Mesenchymal stem cell (in vitro differentiated cells and primary cell): Measurements from ENCODE around the gene PRSS21.

Experiments used
- DNase-seq: peaks from one replicate; pipeline ENCODE4 v3.0.0-alpha.2; 2013
- H2AFZ ChIP-seq: one replicate; pipeline ENCODE4 v1.6.1; 2013; ENCODE audit warnings: low read depth, mild to moderate bottlenecking, control low read depth, inconsistent platforms, low read length, moderate library complexity
- H2AK5ac ChIP-seq: 2 replicates; pipeline ENCODE4 v1.6.1; 2013; ENCODE audit warnings: low read length, moderate library complexity, mild to moderate bottlenecking, inconsistent platforms; ENCODE audit not compliant: severe bottlenecking
- H2BK120ac ChIP-seq: one replicate; pipeline ENCODE4 v1.6.1; 2013; ENCODE audit warnings: low read depth, mild to moderate bottlenecking, inconsistent platforms, low read length, moderate library complexity
- H2BK12ac ChIP-seq, 2 experiments: one replicate each; pipeline ENCODE4 v1.6.1; 2013; ENCODE audit warnings: inconsistent platforms in 2 of 2, low read length in 2 of 2, mild to moderate bottlenecking in 2 of 2, moderate library complexity in 2 of 2, control low read depth in 1 of 2
- H2BK15ac ChIP-seq: one replicate; pipeline ENCODE4 v1.6.1; 2013; ENCODE audit warnings: mild to moderate bottlenecking, low read depth, inconsistent platforms; ENCODE audit not compliant: poor library complexity, severe bottlenecking
- H2BK5ac ChIP-seq: 2 replicates; pipeline ENCODE4 v1.6.1; 2013; ENCODE audit warnings: low read depth, mild to moderate bottlenecking, low read length, control low read depth, inconsistent platforms; ENCODE audit not compliant: poor library complexity, severe bottlenecking
- H3K14ac ChIP-seq, 2 experiments: one replicate each; pipeline ENCODE4 v1.6.1; 2013; ENCODE audit warnings: inconsistent platforms in 2 of 2, low read length in 2 of 2, control low read depth in 1 of 2, mild to moderate bottlenecking in 1 of 2, moderate library complexity in 1 of 2
- H3K18ac ChIP-seq, 2 experiments: one replicate each; pipeline ENCODE4 v1.6.1; 2013; ENCODE audit warnings: inconsistent platforms in 2 of 2, low read length in 2 of 2, control low read depth in 1 of 2, low read depth in 1 of 2, mild to moderate bottlenecking in 1 of 2
- H3K23ac ChIP-seq, 2 experiments: one replicate each; pipeline ENCODE4 v1.6.1; 2013; ENCODE audit warnings: inconsistent platforms in 2 of 2, low read length in 2 of 2, mild to moderate bottlenecking in 2 of 2, moderate library complexity in 2 of 2, control low read depth in 1 of 2
- H3K27ac ChIP-seq: 2 replicates; pipeline ENCODE4 v1.5.1; 2013; ENCODE audit warnings: mild to moderate bottlenecking, moderate library complexity, low read length, control low read depth, inconsistent platforms; ENCODE audit not compliant: poor library complexity, severe bottlenecking
- H3K27me3 ChIP-seq, 2 experiments: 2 replicates each; pipeline versions ENCODE4 v1.6.1 to v1.7.0; 2013; ENCODE audit warnings: low read length in 2 of 2, mild to moderate bottlenecking in 2 of 2, moderate library complexity in 2 of 2, control low read depth in 1 of 2, inconsistent platforms in 1 of 2; ENCODE audit not compliant: control insufficient read depth in 1 of 2, insufficient read depth in 1 of 2
- H3K36me3 ChIP-seq, 2 experiments: 2 replicates each; pipeline versions ENCODE4 v1.6.1 to v1.7.0; 2013; ENCODE audit warnings: low read length in 2 of 2, control low read depth in 1 of 2, inconsistent platforms in 1 of 2, low read depth in 1 of 2, mild to moderate bottlenecking in 1 of 2; ENCODE audit not compliant: insufficient read depth in 2 of 2, control insufficient read depth in 1 of 2
- H3K4ac ChIP-seq, 2 experiments: one replicate each; pipeline ENCODE4 v1.6.1; 2013; ENCODE audit warnings: inconsistent platforms in 2 of 2, low read length in 2 of 2, mild to moderate bottlenecking in 2 of 2, moderate library complexity in 2 of 2, control low read depth in 1 of 2, low read depth in 1 of 2
- H3K4me1 ChIP-seq: 2 replicates; pipeline ENCODE4 v1.6.1; 2013; ENCODE audit warnings: low read depth, low read length, control low read depth; ENCODE audit not compliant: control insufficient read depth, insufficient read depth
- H3K4me2 ChIP-seq: 2 replicates; pipeline ENCODE4 v1.6.1; 2013; ENCODE audit warnings: low read length, mild to moderate bottlenecking, inconsistent platforms; ENCODE audit not compliant: poor library complexity, severe bottlenecking
- H3K4me3 ChIP-seq, 2 experiments: 2 replicates each; pipeline versions ENCODE4 v1.5.1 to v1.7.0; 2013; ENCODE audit warnings: low read length in 2 of 2, mild to moderate bottlenecking in 2 of 2, control low read depth in 1 of 2, low read depth in 1 of 2; ENCODE audit not compliant: insufficient read depth in 1 of 2
- H3K79me1 ChIP-seq: replicated peaks from 2 replicates; pipeline ENCODE4 v1.6.1; 2013; ENCODE audit warnings: mild to moderate bottlenecking, control low read depth, low read length, inconsistent platforms; ENCODE audit not compliant: poor library complexity, severe bottlenecking
- H3K9ac ChIP-seq: 2 replicates; pipeline ENCODE4 v1.7.0; 2013; ENCODE audit warnings: mild to moderate bottlenecking, low read length, moderate library complexity
- H3K9me3 ChIP-seq: 2 replicates; pipeline ENCODE4 v1.7.0; 2013; ENCODE audit warnings: mild to moderate bottlenecking, low read length; ENCODE audit not compliant: control insufficient read depth
- H4K8ac ChIP-seq: one replicate; pipeline ENCODE4 v1.6.1; 2013; ENCODE audit warnings: inconsistent platforms, mild to moderate bottlenecking, low read length, moderate library complexity
- H4K91ac ChIP-seq: one replicate; pipeline ENCODE4 v1.6.1; 2013; ENCODE audit warnings: mild to moderate bottlenecking, low read length, inconsistent platforms
- WGBS: methylation state at CpG from one replicate; pipeline ENCODE4 v1.1.7; 2013; ENCODE audit warnings: mixed read lengths; 5-methylcytosine and 5-hydroxymethylcytosine counted together

PRSS21 gene

DNA sequence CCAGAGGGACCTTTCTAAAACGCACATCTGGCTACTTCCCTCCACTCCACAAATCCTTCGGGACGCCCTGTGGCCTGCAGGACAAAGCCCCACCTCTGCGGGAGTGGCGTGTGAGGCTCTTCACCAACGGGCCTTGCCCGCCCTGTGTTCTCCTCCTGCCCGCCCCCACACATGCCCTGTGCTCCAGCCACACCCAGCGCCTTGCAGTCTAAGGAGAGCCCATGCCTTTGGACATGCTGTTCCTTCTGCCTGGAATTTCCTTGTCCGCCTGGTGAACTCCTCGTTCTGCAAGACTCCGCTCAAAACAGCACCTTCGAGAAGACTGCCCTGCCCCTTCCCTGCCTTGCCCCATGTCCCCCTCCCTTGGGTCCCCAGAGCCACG lies 47.4 kb upstream of the PRSS21 start:
- H2BK5ac ChIP-seq = no peak overlapping the region
- 93% methylated on average over 14 of the region's 14 CpGs for WGBS
- no peak overlapping the region for H3K18ac ChIP-seq
- H3K23ac ChIP-seq = no peak overlapping the region
- DNase-seq = no peak
- no peak overlapping the region for H2BK15ac ChIP-seq
- no peak overlapping the region for H3K4me3 ChIP-seq
- no peak overlapping the region for H2BK12ac ChIP-seq
- H4K91ac ChIP-seq = no peak overlapping the region
- H2BK120ac ChIP-seq = no peak overlapping the region
- H4K8ac ChIP-seq = no peak overlapping the region
- H2AFZ ChIP-seq = no peak overlapping the region
- H3K4me2 ChIP-seq = no peak overlapping the region
- H2AK5ac ChIP-seq = no peak overlapping the region
- H3K79me1 ChIP-seq = peaks cover 23% of the 10 kb centered on the region
- H3K4ac ChIP-seq = no peak overlapping the region
- H3K36me3 ChIP-seq = peaks cover 97 to 98% of the 10 kb centered on the region in 2 experiments
- no peak overlapping the region for H3K27ac ChIP-seq
- peaks cover 29% of the 10 kb centered on the region for H3K4me1 ChIP-seq
- H3K9ac ChIP-seq = no peak overlapping the region
- H3K9me3 ChIP-seq = no peaks in the 10 kb centered on the region
- H3K14ac ChIP-seq = no peak overlapping the region
- no peaks in the 10 kb centered on the region for H3K27me3 ChIP-seq

DNA sequence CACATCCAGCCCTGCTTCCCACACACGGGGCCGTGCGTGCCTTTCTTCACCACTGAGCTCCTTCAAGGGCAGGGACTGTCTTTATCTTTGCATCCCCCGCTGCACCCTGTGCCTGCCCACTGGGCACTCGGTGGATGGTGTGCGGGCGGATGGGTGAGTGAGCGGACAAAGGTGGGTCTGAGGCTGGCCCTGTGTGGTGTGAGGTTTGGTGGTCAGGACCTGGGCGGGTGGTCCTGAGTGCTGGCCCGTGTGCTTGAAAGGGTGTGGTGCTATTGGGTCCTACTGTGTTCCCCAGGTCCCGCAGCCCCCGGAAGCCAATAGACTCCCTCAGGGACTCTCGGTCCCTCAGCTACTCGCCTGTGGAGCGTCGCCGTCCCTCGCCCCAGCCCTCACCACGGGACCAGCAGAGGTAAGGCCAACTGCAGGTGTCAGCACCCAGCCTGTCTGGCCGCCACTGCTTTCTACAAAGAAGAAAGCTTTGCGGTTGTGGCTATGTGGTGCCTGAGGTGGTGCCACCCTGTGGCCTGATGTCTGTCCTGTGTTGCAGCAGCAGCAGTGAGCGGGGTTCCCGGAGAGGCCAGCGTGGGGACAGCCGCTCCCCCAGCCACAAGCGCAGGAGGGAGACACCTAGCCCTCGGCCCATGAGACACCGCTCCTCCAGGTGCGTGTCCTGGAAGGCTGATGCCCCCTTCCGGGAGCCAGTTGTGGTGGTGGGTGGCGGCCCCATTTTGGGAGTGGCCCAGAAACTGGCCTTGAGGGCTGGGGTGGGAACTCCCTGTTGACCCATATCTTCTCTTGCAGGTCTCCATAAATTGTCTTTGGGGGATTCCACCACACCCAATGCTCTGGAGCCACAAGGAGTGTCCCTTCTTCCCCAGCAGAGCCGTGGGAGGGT lies 46.7 kb upstream of the PRSS21 start:
- Histone ChIP-seq H3K23ac (no peak overlapping the region), H3K9ac (peak overlapping the region; percentile 38), H3K9me3 (no peaks in the 10 kb centered on the region), H3K36me3 (peaks cover 97 to 98% of the 10 kb centered on the region in 2 experiments), H2BK5ac (no peak overlapping the region), H2BK120ac (no peak overlapping the region), H3K27me3 (no peaks in the 10 kb centered on the region), H2AK5ac (no peak overlapping the region), H4K8ac (peak overlapping the region; percentile 16), H3K18ac (no peak overlapping the region), H3K27ac (no peak overlapping the region), H3K4ac (no peak overlapping the region), H2BK15ac (no peak overlapping the region), H3K4me2 (no peak overlapping the region), H2AFZ (no peak overlapping the region), H3K79me1 (peaks cover 17% of the 10 kb centered on the region), H3K4me1 (peaks cover 32% of the 10 kb centered on the region), H3K14ac (no peak overlapping the region), H2BK12ac (no peak overlapping the region), H4K91ac (no peak overlapping the region), H3K4me3 (no peak overlapping the region)
- 96% methylated on average over 32 of the region's 32 CpGs for WGBS
- DNase-seq = no peak

DNA sequence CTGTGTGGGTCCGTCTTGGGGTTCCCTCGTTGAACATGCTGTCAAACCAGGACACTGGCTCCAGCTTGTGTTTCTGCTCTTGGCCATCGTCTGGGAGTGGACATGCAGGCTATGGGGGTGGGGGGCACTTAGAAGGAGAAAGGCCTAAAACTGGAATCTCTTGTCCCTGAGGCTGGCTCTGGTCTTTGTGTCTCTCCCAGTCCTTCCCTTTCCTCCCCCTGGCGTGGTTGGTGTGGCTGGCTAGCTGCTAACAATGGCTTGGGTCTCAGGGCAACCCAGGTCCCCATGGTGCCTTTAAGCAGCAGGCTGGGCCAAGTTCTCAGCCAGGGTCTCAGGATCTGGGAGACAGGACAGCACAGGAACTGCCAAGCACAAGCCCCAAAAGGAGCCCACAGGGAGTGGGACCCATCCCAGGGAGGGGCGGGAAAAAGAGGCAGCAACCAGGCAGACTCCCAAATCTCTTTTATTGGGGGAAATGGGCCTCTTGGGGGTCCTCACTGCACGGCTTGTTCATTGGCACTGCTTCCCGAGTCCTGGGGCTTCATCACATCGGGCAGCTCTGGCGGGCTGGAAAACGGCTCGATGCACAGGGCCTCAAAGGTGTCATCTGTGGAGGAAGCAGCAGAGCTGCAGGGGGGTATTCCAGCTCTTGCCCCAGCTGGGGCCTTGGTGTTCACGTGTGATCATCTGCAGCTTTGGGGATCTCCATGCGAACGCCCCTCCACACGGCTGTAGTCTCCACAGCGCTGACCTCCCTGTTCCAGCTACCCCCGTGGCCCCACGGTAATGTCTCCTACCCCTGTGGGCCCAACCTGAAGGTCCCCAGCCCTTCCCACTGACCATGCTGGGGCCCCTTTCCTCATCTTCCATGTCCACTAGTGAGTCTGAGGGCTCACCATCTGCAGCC lies 45.3 kb upstream of the PRSS21 start:
- Histone ChIP-seq H2BK15ac (no peak overlapping the region), H2BK12ac (no peak overlapping the region), H3K4me1 (peaks cover 37% of the 10 kb centered on the region), H3K14ac (no peak overlapping the region), H4K91ac (no peak overlapping the region), H2BK5ac (no peak overlapping the region), H3K4me3 (no peak overlapping the region), H4K8ac (no peak overlapping the region), H3K23ac (no peak overlapping the region), H2BK120ac (no peak overlapping the region), H3K27ac (no peak overlapping the region), H3K9ac (no peak overlapping the region), H3K18ac (no peak overlapping the region), H3K4me2 (no peak overlapping the region), H3K79me1 (peaks cover 15% of the 10 kb centered on the region), H3K4ac (no peak overlapping the region), H3K27me3 (no peaks in the 10 kb centered on the region), H3K9me3 (no peaks in the 10 kb centered on the region), H2AFZ (no peak overlapping the region), H3K36me3 (peaks cover 84 to 86% of the 10 kb centered on the region in 2 experiments), H2AK5ac (no peak overlapping the region)
- 91% methylated on average over 18 of the region's 18 CpGs for WGBS
- no peak for DNase-seq
